ENCODE measurements around the gene RFTN1. TPM values are rescaled to one million over a fixed set of nuclear protein-coding genes. Genes with fewer than 3 reads are reported as not detected.

Gene RFTN1, protein sequence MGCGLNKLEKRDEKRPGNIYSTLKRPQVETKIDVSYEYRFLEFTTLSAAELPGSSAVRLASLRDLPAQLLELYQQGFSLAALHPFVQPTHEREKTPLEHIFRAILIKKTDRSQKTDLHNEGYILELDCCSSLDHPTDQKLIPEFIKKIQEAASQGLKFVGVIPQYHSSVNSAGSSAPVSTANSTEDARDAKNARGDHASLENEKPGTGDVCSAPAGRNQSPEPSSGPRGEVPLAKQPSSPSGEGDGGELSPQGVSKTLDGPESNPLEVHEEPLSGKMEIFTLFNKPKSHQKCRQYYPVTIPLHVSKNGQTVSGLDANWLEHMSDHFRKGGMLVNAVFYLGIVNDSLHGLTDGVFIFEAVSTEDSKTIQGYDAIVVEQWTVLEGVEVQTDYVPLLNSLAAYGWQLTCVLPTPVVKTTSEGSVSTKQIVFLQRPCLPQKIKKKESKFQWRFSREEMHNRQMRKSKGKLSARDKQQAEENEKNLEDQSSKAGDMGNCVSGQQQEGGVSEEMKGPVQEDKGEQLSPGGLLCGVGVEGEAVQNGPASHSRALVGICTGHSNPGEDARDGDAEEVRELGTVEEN
- total RNA-seq (10 to 100 TPM; 61.4 to 61.8 TPM), polyA plus RNA-seq (10 to 100 TPM; 35.3 to 44.2 (median 36.8) TPM), total RNA-seq (56.5 to 164 (median 142) reads per million in 6 experiments)

DNA sequence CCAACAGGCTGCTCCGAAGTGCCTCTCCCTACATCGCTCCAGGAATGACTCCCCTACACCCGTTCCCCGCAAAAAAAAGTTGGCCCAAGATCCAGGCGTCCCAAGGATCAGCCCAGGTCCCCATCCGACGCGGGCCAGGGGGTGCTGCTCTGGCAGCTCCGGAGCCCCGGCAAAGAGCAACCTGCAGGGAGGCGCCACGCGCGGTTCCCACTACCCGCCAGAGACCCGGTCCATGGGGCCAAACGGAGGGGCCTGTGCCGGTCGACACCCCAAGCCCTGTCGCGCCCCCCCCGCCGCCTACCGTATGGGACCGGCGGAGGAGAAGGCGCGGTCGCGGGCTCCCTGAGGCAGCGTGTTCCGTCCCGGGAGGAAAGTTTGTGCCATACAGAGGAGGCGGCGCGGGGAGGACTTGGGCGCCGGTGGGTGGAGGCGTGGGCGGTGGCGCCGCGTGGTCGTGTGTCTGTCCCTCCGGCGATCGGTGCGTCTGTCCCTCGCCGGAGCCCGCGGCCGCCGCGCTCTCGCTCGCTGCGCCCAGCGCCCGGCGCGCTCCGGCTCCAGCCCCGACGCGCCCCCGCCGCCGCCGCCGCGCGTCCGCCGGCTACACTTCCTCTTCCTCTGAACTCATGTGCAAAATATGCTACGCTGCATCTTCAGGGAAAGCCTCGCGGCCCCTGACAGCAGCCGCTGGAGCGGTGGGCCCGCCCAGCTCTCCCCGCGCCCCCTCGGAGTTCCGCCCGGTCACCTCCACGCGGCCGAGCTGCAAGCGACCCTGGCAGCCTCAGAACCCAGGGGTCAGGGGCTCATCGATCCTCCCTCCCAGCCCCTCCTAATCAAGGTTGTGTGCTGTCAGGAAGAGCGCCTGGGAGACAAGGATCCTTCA, at the start of gene RFTN1:
RFTN1 (minus strand) TSS at position 559 of the 880 bp plus-strand sequence. CDS start 19,830 bp downstream, outside the sequence.
- DNase-seq (peak; percentile 32 to 71 (median 50)), ATAC-seq (peak; percentile 20 to 49)
- Mint-ChIP-seq H3K9me3 (no peaks in the 10 kb centered on the region), H3K4me3 (peak within 1 kb of the TSS; percentile 92 to 97 (median 96)), H3K4me1 (peaks cover 38 to 78% (median 73%) of the 10 kb centered on the region in 4 donors), H3K27me3 (no peaks in the 10 kb centered on the region), H3K27ac (peak within 1 kb of the TSS; percentile 89 to 99 (median 99)), H3K36me3 (no peaks in the 10 kb centered on the region)
- POLR2A ChIA-PET = interaction anchor here (0.6 to 6.9 kb wide), 14 partner anchors 13 to 248 kb away, joined by 3 to 37 read pairs (median 8); partner anchors contain the start of genes DPH3 and OXNAD1

DNA sequence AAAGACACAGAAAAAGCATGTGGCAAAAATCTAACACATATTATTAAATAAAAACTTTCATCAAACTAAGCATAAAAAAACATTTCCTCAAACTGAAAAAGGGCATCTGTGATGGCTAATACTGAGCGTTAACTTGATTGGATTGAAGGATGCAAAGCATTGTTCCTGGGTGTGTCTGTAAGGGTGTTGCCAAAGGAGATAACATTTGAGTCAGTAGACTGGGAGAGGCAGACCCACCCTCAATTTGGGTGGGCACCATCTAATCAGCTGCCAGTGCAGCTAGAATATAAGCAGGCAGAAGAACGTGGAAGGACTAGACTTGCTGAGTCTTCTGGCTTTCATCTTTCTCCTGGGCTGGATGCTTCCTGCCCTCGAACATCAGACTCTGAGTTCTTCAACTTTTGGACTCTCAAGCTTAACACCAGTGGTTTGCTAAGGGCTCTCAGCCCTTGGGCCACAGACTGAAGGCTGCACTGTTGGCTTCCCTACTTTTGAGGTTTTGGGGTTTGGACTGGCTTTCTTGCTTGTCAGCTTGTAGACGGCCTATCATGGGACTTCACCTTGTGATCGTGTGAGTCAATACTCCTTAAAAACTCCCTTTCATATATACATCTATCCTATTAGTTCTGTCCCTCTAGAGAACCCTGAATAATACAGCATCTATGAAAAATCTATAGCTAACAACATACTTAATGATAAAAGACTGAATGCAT, 46.3 kb upstream of the RFTN1 start:
- peaks cover 0 to 4% (median 0%) of the 10 kb centered on the region in 5 donors for H3K27me3 Mint-ChIP-seq
- H3K9me3 Mint-ChIP-seq = peaks cover 0 to 2% (median 0%) of the 10 kb centered on the region in 9 donors
- DNase-seq (no peak), ATAC-seq (no peak)
- peaks cover 0 to 2% (median 0%) of the 10 kb centered on the region in 3 donors for H3K36me3 Mint-ChIP-seq
- H3K27ac Mint-ChIP-seq = no peak overlapping the region
- H3K4me3 Mint-ChIP-seq = no peak overlapping the region
- POLR2A ChIA-PET = no interaction called here
- no peaks in the 10 kb centered on the region for H3K4me1 Mint-ChIP-seq

GRCh38 chr3:16554126-16554525, 40.6 kb upstream of the RFTN1 start:
- ATAC-seq = no peak
- Mint-ChIP-seq H3K9me3 (no peaks in the 10 kb centered on the region), H3K27ac (no peak overlapping the region), H3K4me3 (no peak overlapping the region), H3K4me1 (peaks cover 0 to 9% (median 5%) of the 10 kb centered on the region in 4 donors), H3K27me3 (peaks cover 0 to 8% (median 2%) of the 10 kb centered on the region in 5 donors), H3K36me3 (no peaks in the 10 kb centered on the region)
- DNase-seq = no peak
- POLR2A ChIA-PET = interaction anchor here (1.0 to 2.4 kb wide), 3 partner anchors 282 to 290 kb away, joined by 3 to 5 read pairs (median 4); partner anchors contain the start of genes DPH3 and OXNAD1

DNA sequence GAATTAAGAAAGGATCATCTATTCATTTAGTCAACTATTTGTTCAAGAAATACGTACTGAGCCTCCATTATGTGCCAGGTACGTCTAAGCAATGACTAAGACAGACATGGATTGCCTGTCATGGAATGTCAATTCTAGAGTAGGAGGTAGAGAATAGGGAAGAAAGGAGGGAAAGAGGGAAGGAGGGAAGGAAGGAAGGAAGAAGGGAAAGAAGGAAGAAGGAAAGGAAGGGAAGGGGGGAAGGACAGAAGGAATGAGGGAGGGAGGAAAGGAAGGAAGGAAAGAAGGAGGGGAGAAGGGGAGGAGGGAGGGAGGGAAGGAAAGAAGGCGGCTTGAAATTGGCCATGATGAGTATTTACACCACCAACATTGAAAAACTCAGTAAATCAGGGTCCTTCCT, 39.3 kb upstream of the RFTN1 start:
- Mint-ChIP-seq H3K9me3 (peaks cover 0 to 3% (median 0%) of the 10 kb centered on the region in 9 donors), H3K4me1 (peaks cover 0 to 9% (median 5%) of the 10 kb centered on the region in 4 donors), H3K27ac (peak overlapping the region in 1 of 10 donors; percentile 6), H3K36me3 (no peaks in the 10 kb centered on the region), H3K4me3 (no peak overlapping the region), H3K27me3 (peaks cover 0 to 5% (median 0%) of the 10 kb centered on the region in 5 donors)
- DNase-seq (no peak), ATAC-seq (no peak)
- POLR2A ChIA-PET = no interaction called here

GRCh38 chr3:16551342-16551976, 38.0 kb upstream of the RFTN1 start:
- no peak for DNase-seq
- POLR2A ChIA-PET = interaction anchor here (1.5 kb wide), 1 partner anchor 261 kb away, joined by 6 read pairs; no protein-coding TSS in a partner anchor
- Mint-ChIP-seq H3K36me3 (no peaks in the 10 kb centered on the region), H3K27me3 (peaks cover 0 to 5% (median 0%) of the 10 kb centered on the region in 5 donors), H3K4me1 (peaks cover 0 to 18% (median 5%) of the 10 kb centered on the region in 4 donors), H3K27ac (peak overlapping the region in 5 of 10 donors; percentile 8 to 95 (median 75)), H3K4me3 (no peak overlapping the region), H3K9me3 (peaks cover 0 to 3% (median 0%) of the 10 kb centered on the region in 9 donors)
- ATAC-seq = no peak

- peaks cover 0 to 3% (median 0%) of the 10 kb centered on the region in 9 donors for H3K9me3 Mint-ChIP-seq
- peak; percentile 33 to 87 (median 78) for DNase-seq
- H3K4me3 Mint-ChIP-seq = no peak overlapping the region
- peak overlapping the region in 7 of 10 donors; percentile 2 to 95 (median 75) for H3K27ac Mint-ChIP-seq
- POLR2A ChIA-PET = interaction anchor here (1.5 kb wide), 1 partner anchor 260 kb away, joined by 6 read pairs; no protein-coding TSS in a partner anchor
- H3K4me1 Mint-ChIP-seq = peaks cover 0 to 22% (median 5%) of the 10 kb centered on the region in 4 donors
- peak; percentile 99 to 100 for ATAC-seq
- H3K27me3 Mint-ChIP-seq = peaks cover 0 to 4% (median 0%) of the 10 kb centered on the region in 5 donors
- no peaks in the 10 kb centered on the region for H3K36me3 Mint-ChIP-seq
Measured at GRCh38 chr3:16550676-16551341, 37.3 kb upstream of the RFTN1 start.

DNA sequence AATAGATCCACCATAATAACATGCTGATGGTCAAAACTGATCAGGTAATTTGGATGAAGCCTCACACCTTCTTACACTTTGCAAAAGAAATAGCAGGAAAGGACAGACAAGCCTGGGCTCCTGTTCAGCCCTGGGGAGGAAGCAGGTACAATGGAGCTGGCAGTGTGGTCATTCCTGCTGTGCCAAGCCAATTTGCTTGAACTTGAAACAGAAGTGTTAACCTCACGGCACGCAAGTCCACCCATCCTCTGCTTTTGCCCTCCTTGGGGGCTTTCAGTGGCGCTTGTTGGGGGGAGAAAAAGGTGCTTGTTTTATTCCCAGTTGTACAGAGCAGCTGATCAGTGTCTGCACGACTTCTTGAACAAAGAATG, 36.8 kb upstream of the RFTN1 start:
- Mint-ChIP-seq H3K4me3 (no peak overlapping the region), H3K27ac (no peak overlapping the region), H3K9me3 (peaks cover 0 to 3% (median 0%) of the 10 kb centered on the region in 9 donors), H3K36me3 (no peaks in the 10 kb centered on the region), H3K4me1 (peaks cover 0 to 27% (median 5%) of the 10 kb centered on the region in 4 donors), H3K27me3 (peaks cover 0 to 4% (median 0%) of the 10 kb centered on the region in 5 donors)
- DNase-seq (no peak), ATAC-seq (no peak)
- POLR2A ChIA-PET = interaction anchor here (0.9 to 1.5 kb wide), 2 partner anchors 260 to 278 kb away, joined by 3 to 6 read pairs; no protein-coding TSS in a partner anchor

DNA sequence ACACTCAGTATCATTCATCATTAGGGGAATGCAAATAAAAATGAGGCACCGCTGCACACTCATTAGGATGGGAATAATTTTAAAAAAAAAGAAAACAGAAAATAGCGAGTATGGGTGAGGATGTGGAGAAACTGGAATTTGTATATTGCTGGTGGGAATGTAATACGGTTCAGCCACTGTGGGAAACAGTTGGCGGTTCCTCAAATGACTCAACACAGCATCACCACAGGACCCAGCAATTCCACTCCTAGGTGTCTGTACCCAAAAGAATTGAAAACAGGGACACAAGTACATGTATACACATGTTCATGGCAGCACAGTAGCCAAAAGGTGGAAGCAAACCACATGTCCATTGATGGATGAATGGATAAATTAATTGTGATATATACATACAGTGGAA, 35.2 kb upstream of the RFTN1 start:
- Mint-ChIP-seq H3K4me3 (no peak overlapping the region), H3K27me3 (peaks cover 0 to 4% (median 0%) of the 10 kb centered on the region in 5 donors), H3K36me3 (no peaks in the 10 kb centered on the region), H3K27ac (peak overlapping the region in 1 of 10 donors; percentile 33), H3K4me1 (peaks cover 0 to 35% (median 5%) of the 10 kb centered on the region in 4 donors), H3K9me3 (peaks cover 0 to 3% (median 0%) of the 10 kb centered on the region in 9 donors)
- POLR2A ChIA-PET = no interaction called here
- ATAC-seq (no peak), DNase-seq (no peak)

GRCh38 chr3:16547561-16548357, 34.3 kb upstream of the RFTN1 start:
- no peaks in the 10 kb centered on the region for H3K36me3 Mint-ChIP-seq
- H3K4me1 Mint-ChIP-seq = peaks cover 0 to 37% (median 5%) of the 10 kb centered on the region in 4 donors
- no peak overlapping the region for H3K4me3 Mint-ChIP-seq
- POLR2A ChIA-PET = no interaction called here
- DNase-seq (no peak), ATAC-seq (no peak)
- peak overlapping the region in 1 of 10 donors; percentile 2 for H3K27ac Mint-ChIP-seq
- H3K27me3 Mint-ChIP-seq = peaks cover 0 to 4% (median 0%) of the 10 kb centered on the region in 5 donors
- peaks cover 0 to 3% (median 0%) of the 10 kb centered on the region in 9 donors for H3K9me3 Mint-ChIP-seq

All from naive thymus-derived CD8-positive, alpha-beta T cell (primary cell).